ENCODE results near the gene PPM1M. TPM values are rescaled to one million over a fixed set of nuclear protein-coding genes. Genes with fewer than 3 reads are reported as not detected.
A peak's percentile ranks its signal among the peaks of the same experiment; 100 is the strongest.

The PPM1M gene
- total RNA-seq, 1 donor from 2014 or later, result 44.6 TPM

GRCh38 chr3:52222319-52223221 is 23.0 kb upstream of the PPM1M start:
- ATAC-seq (ENCODE audit: low read depth), result no peak
- intact Hi-C loops (cut with micrococcal nuclease), result loop anchor here (5.0 kb wide), 1 partner anchor 220 kb away; no protein-coding TSS in a partner anchor
- Mint-ChIP-seq H3K27me3 (no peaks in the 10 kb centered on the region), H3K4me3 (peak overlapping the region; percentile 11), H3K36me3 (ENCODE audit: low read depth) (peaks cover 45% of the 10 kb centered on the region), H3K9me3 (no peaks in the 10 kb centered on the region), H3K4me1 (peaks cover 95% of the 10 kb centered on the region), H3K27ac (peak overlapping the region; percentile 97)
- ChIA-PET POLR2A (interaction anchor here (0.5 to 5.9 kb wide), 4 partner anchors 9 to 74 kb away, joined by 3 to 147 read pairs (median 27); partner anchors contain the start of genes PPM1M, TWF2 and WDR82), CTCF (interaction anchor here (3.1 to 6.4 kb wide), 5 partner anchors 9 to 116 kb away, joined by 10 to 58 read pairs (median 48); partner anchors contain the start of gene WDR82)
- no peak for DNase-seq
- TF ChIP-seq CTCF (IDR thresholded peaks at IDR 0.05), result no peak

DNA sequence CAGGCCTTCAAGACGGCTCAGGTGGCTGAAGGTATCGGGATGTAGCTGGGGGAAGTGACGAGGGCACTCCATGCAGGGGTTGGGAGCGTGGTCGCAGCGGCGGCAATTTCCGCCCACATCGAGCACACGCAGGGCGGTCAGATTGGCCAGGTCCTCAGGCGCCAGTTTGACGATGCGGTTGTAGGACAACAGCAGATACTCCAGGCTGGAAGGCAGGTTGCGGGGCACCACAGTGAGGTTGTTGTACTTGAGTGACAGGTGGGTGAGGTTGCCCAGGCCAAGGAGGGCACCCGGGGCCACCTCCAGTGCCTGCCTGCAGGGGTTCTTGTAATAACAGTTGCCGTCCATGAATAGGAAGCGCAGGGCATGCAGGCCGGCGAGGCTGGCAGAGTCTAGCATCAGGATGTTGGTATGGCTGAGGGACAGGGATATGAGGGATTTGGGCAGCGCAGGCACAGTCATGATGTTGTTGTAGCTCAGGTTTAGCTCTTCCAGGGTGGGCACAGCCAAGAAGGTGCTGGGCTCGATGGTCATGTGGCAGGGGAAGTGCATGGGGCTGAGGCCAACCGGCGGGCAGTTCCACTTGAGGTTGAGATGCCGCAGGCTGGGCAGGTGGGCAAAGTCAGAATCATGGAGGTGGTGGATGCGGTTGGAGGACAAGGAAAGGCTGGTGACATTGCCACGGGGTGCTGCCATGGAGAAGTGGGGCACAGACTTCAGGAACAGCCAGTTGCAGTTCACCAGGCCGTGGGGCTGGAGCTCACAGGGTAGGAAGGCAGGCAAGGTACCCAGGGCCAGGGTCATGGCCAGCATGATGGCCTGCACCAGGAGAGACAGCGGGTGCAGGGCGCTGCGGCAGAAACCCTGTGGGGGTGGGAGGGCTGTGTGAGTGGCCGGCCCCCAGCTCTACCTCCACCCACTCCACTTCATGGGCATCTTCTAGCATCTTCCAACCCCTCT is 21.8 kb upstream of the PPM1M start:
- POLR2A ChIA-PET, result interaction anchor here (0.6 to 5.9 kb wide), 8 partner anchors 10 to 64 kb away, joined by 3 to 147 read pairs (median 42); partner anchors contain the start of genes ALAS1, GLYCTK, PPM1M and TWF2
- Mint-ChIP-seq H3K27ac (peak overlapping the region; percentile 97), H3K27me3 (no peaks in the 10 kb centered on the region), H3K9me3 (no peaks in the 10 kb centered on the region), H3K4me3 (peak overlapping the region; percentile 90), H3K36me3 (ENCODE audit: low read depth) (peaks cover 53% of the 10 kb centered on the region), H3K4me1 (peaks cover 90% of the 10 kb centered on the region)
- no peak for DNase-seq
- intact Hi-C loops (cut with micrococcal nuclease), result loop anchor here (5.0 kb wide), 1 partner anchor 221 kb away; no protein-coding TSS in a partner anchor
- ATAC-seq (ENCODE audit: low read depth), result no peak
- CTCF ChIA-PET, result interaction anchor here (4.5 to 6.4 kb wide), 3 partner anchors 8 to 55 kb away, joined by 32 to 53 read pairs (median 48); partner anchors contain the start of gene WDR82
- TF ChIP-seq CTCF (IDR thresholded peaks at IDR 0.05), result no peak

- POLR2A ChIA-PET, result interaction anchor here (0.5 to 5.9 kb wide), 25 partner anchors 9 to 1885 kb away, joined by 3 to 147 read pairs (median 6); partner anchors contain the start of genes ACY1, ALAS1, GLYCTK and MANF
- H3K27me3 Mint-ChIP-seq, result no peaks in the 10 kb centered on the region
- H3K4me3 Mint-ChIP-seq, result peak within 1 kb of the TSS; percentile 90
- peak; percentile 87 for ATAC-seq (ENCODE audit: low read depth)
- DNase-seq, result peak; percentile 77
- no peaks in the 10 kb centered on the region for H3K9me3 Mint-ChIP-seq
- no peak for TF ChIP-seq CTCF (IDR thresholded peaks at IDR 0.05)
- intact Hi-C loops (cut with micrococcal nuclease), result loop anchor here (1.0 to 5.0 kb wide), 10 partner anchors 14 to 222 kb away; partner anchors contain the start of genes ALAS1, POC1A, SEMA3G and TWF2
- peaks cover 77% of the 10 kb centered on the region for H3K4me1 Mint-ChIP-seq
- CTCF ChIA-PET, result interaction anchor here (0.7 to 6.4 kb wide), 12 partner anchors 9 to 220 kb away, joined by 3 to 32 read pairs (median 4); partner anchors contain the start of genes GLYCTK, PPM1M, TWF2 and WDR82
- H3K27ac Mint-ChIP-seq, result peak within 1 kb of the TSS; percentile 97
- H3K36me3 Mint-ChIP-seq (ENCODE audit: low read depth), result peaks cover 66% of the 10 kb centered on the region
These were observed 19.9 kb upstream of the PPM1M start, which contains the start of gene TLR9 for GRCh38 chr3:52225452-52226228. TSS of gene TLR9 (minus strand) at chr3:52225645. CDS start at chr3:52225529, 116 bp downstream.

- ChIA-PET POLR2A (interaction anchor here (0.6 to 5.9 kb wide), 16 partner anchors 8 to 1886 kb away, joined by 3 to 147 read pairs (median 6); partner anchors contain the start of genes ALAS1, GLYCTK, MANF and POC1A), CTCF (interaction anchor here (0.8 to 6.4 kb wide), 11 partner anchors 10 to 159 kb away, joined by 3 to 32 read pairs (median 3); partner anchors contain the start of genes GLYCTK, PPM1M, TWF2 and WDR82)
- no peak for DNase-seq
- H3K27ac Mint-ChIP-seq, result peak overlapping the region; percentile 97
- peak overlapping the region; percentile 90 for H3K4me3 Mint-ChIP-seq
- intact Hi-C loops (cut with micrococcal nuclease), result loop anchor here (5.0 kb wide), 1 partner anchor 221 kb away; the partner anchor contains the start of gene SEMA3G
- H3K36me3 Mint-ChIP-seq (ENCODE audit: low read depth), result peaks cover 68% of the 10 kb centered on the region
- peak; percentile 14 for ATAC-seq (ENCODE audit: low read depth)
- no peaks in the 10 kb centered on the region for H3K9me3 Mint-ChIP-seq
- no peak for TF ChIP-seq CTCF (IDR thresholded peaks at IDR 0.05)
- no peaks in the 10 kb centered on the region for H3K27me3 Mint-ChIP-seq
- peaks cover 74% of the 10 kb centered on the region for H3K4me1 Mint-ChIP-seq
These were observed 19.2 kb upstream of the PPM1M start for GRCh38 chr3:52226229-52226817.

Measured in activated B cell treated with CpG ODN at 0.5 μM for 24 hours (primary cell).